Measurements from ENCODE around the gene DYNC1H1. TPM values are rescaled to one million over a fixed set of nuclear protein-coding genes. Genes with fewer than 3 reads are reported as not detected.
A peak's percentile ranks its signal among the peaks of the same experiment; 100 is the strongest.

Gene DYNC1H1
- total RNA-seq, 1 experiment from 2014 or later = 210 TPM

GRCh38 chr14:101954501-101954900 is 9.9 kb upstream of the DYNC1H1 start:
- H3K4me3 ChIP-seq (ENCODE audit: insufficient read depth, low read depth, low read length) = no peak overlapping the region
- H3K27me3 ChIP-seq (ENCODE audit: control insufficient read depth, insufficient read depth, low read length) = no peaks in the 10 kb centered on the region
- no peak for DNase-seq
- no peaks in the 10 kb centered on the region for H3K36me3 ChIP-seq (replicated peaks; ENCODE audit: control insufficient read depth, insufficient read depth, low read length)

GRCh38 chr14:101955695-101956161 is 8.6 kb upstream of the DYNC1H1 start:
- Histone ChIP-seq H3K4me3 (ENCODE audit: insufficient read depth, low read depth, low read length) (no peak overlapping the region), H3K27me3 (ENCODE audit: control insufficient read depth, insufficient read depth, low read length) (no peaks in the 10 kb centered on the region; the same call in 1 of the 2 replicates), H3K36me3 (replicated peaks; ENCODE audit: control insufficient read depth, insufficient read depth, low read length) (no peaks in the 10 kb centered on the region)
- no peak for DNase-seq

GRCh38 chr14:101956179-101956885 is 8.0 kb upstream of the DYNC1H1 start:
- Histone ChIP-seq H3K27me3 (ENCODE audit: control insufficient read depth, insufficient read depth, low read length) (peaks cover 2% of the 10 kb centered on the region; the same call in 1 of the 2 replicates), H3K4me3 (ENCODE audit: insufficient read depth, low read depth, low read length) (no peak overlapping the region), H3K36me3 (replicated peaks; ENCODE audit: control insufficient read depth, insufficient read depth, low read length) (no peaks in the 10 kb centered on the region)
- DNase-seq = no peak

- H3K4me3 ChIP-seq (ENCODE audit: insufficient read depth, low read depth, low read length) = no peak overlapping the region
- H3K27me3 ChIP-seq (ENCODE audit: control insufficient read depth, insufficient read depth, low read length) = peaks cover 4% of the 10 kb centered on the region
- DNase-seq = no peak
- H3K36me3 ChIP-seq (replicated peaks; ENCODE audit: control insufficient read depth, insufficient read depth, low read length) = no peaks in the 10 kb centered on the region
These were observed 6.8 kb upstream of the DYNC1H1 start for GRCh38 chr14:101957406-101958234.

- Histone ChIP-seq H3K36me3 (replicated peaks; ENCODE audit: control insufficient read depth, insufficient read depth, low read length) (no peaks in the 10 kb centered on the region), H3K27me3 (ENCODE audit: control insufficient read depth, insufficient read depth, low read length) (peaks cover 5% of the 10 kb centered on the region), H3K4me3 (ENCODE audit: insufficient read depth, low read depth, low read length) (no peak overlapping the region)
- no peak for DNase-seq
These were observed 5.8 kb upstream of the DYNC1H1 start for GRCh38 chr14:101958418-101959180.

GRCh38 chr14:101959277-101959676 is 5.1 kb upstream of the DYNC1H1 start:
- Histone ChIP-seq H3K27me3 (ENCODE audit: control insufficient read depth, insufficient read depth, low read length) (peaks cover 6% of the 10 kb centered on the region), H3K36me3 (replicated peaks; ENCODE audit: control insufficient read depth, insufficient read depth, low read length) (no peaks in the 10 kb centered on the region), H3K4me3 (ENCODE audit: insufficient read depth, low read depth, low read length) (no peak overlapping the region)
- DNase-seq = no peak

- Histone ChIP-seq H3K27me3 (ENCODE audit: control insufficient read depth, insufficient read depth, low read length) (peaks cover 6% of the 10 kb centered on the region), H3K36me3 (replicated peaks; ENCODE audit: control insufficient read depth, insufficient read depth, low read length) (no peaks in the 10 kb centered on the region), H3K4me3 (ENCODE audit: insufficient read depth, low read depth, low read length) (no peak overlapping the region)
- peak; percentile 73 for DNase-seq
These were observed 4.1 kb upstream of the DYNC1H1 start for GRCh38 chr14:101960225-101960624.

GRCh38 chr14:101961011-101961721 is 3.2 kb upstream of the DYNC1H1 start:
- Histone ChIP-seq H3K27me3 (ENCODE audit: control insufficient read depth, insufficient read depth, low read length) (peaks cover 6% of the 10 kb centered on the region), H3K4me3 (ENCODE audit: insufficient read depth, low read depth, low read length) (no peak overlapping the region), H3K36me3 (replicated peaks; ENCODE audit: control insufficient read depth, insufficient read depth, low read length) (no peaks in the 10 kb centered on the region)
- DNase-seq = peak; percentile 89

- DNase-seq = peak; percentile 45
- Histone ChIP-seq H3K27me3 (ENCODE audit: control insufficient read depth, insufficient read depth, low read length) (peaks cover 6% of the 10 kb centered on the region), H3K4me3 (ENCODE audit: insufficient read depth, low read depth, low read length) (no peak overlapping the region), H3K36me3 (replicated peaks; ENCODE audit: control insufficient read depth, insufficient read depth, low read length) (no peaks in the 10 kb centered on the region)
These were observed 2.4 kb upstream of the DYNC1H1 start for GRCh38 chr14:101961746-101962502.

- no peaks in the 10 kb centered on the region; the same call in 1 of the 2 replicates for H3K36me3 ChIP-seq (replicated peaks; ENCODE audit: control insufficient read depth, insufficient read depth, low read length)
- H3K27me3 ChIP-seq (ENCODE audit: control insufficient read depth, insufficient read depth, low read length) = peaks cover 6% of the 10 kb centered on the region
- no peak for DNase-seq
- no peak overlapping the region for H3K4me3 ChIP-seq (ENCODE audit: insufficient read depth, low read depth, low read length)
These were observed 1.9 kb upstream of the DYNC1H1 start for GRCh38 chr14:101962503-101962874.

GRCh38 chr14:101963052-101963451 is 1.3 kb upstream of the DYNC1H1 start:
- H3K4me3 ChIP-seq (ENCODE audit: insufficient read depth, low read depth, low read length) = no peak overlapping the region
- no peak for DNase-seq
- H3K36me3 ChIP-seq (replicated peaks; ENCODE audit: control insufficient read depth, insufficient read depth, low read length) = no peaks in the 10 kb centered on the region; the same call in 1 of the 2 replicates
- peaks cover 6% of the 10 kb centered on the region for H3K27me3 ChIP-seq (ENCODE audit: control insufficient read depth, insufficient read depth, low read length)

GRCh38 chr14:101963656-101964296 is 597 bp upstream of the DYNC1H1 start:
- no peaks in the 10 kb centered on the region; the same call in 1 of the 2 replicates for H3K36me3 ChIP-seq (replicated peaks; ENCODE audit: control insufficient read depth, insufficient read depth, low read length)
- DNase-seq = no peak
- H3K4me3 ChIP-seq (ENCODE audit: insufficient read depth, low read depth, low read length) = peak overlapping the region; percentile 28; the same call in 1 of the 2 replicates
- H3K27me3 ChIP-seq (ENCODE audit: control insufficient read depth, insufficient read depth, low read length) = peaks cover 6% of the 10 kb centered on the region

GRCh38 chr14:101965181-101965544 is 790 bp downstream of the DYNC1H1 start:
- Histone ChIP-seq H3K4me3 (ENCODE audit: insufficient read depth, low read depth, low read length) (peak overlapping the region; percentile 99), H3K27me3 (ENCODE audit: control insufficient read depth, insufficient read depth, low read length) (peaks cover 6% of the 10 kb centered on the region), H3K36me3 (replicated peaks; ENCODE audit: control insufficient read depth, insufficient read depth, low read length) (no peaks in the 10 kb centered on the region; the same call in none of the 2 replicates)
- peak; percentile 84 for DNase-seq

Measured in H7 (cell line).